GM18502 (cell line): Measurements from ENCODE around the gene SMTNL2.
"Not testable (repeated sequence)": the region's sequence is repeated elsewhere in the genome, so short reads cannot be mapped to it uniquely, and the experiment has no call there.

Experiments
- ATAC-seq: cut with Tn5 transposase; IDR thresholded peaks from one replicate; pipeline ENCODE4 v1.9.1; 2021; ENCODE audit warnings: mild to moderate bottlenecking; ENCODE audit not compliant: unreplicated experiment, poor library complexity

Gene SMTNL2

DNA sequence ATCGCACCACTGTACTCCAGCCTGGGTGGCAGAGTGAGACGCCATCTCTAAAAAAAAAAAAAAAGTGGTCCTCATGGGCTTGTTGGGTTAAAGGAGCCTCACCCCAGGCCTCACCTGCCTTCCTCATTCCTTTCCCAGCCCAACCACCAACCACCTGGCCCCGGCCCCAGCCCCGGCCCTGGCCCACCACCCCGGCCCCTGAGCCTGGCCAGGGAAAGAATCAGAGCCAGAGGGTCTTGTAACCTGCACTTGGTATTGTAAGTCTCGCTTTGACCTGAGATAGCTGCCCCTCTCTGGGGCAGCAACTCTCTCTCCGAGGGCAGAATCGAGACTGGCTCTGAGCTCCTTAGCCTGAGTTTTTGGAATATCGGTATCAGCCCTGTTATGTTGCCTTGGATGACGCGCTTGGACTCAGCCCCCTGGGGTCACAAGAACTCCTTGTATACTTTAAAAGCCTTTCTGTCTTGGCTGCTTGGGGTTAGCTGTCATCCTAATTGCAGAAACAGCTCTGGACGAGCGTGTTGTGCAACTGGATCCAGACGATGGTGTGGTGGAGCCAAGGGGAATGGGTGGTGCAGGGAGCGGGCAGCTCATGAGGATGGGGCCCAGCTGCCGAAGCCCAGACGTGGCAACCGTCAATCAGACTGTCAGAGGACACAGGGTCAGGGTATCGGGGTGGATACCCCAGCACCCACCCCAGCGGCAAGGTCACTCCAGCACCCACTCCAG, 14.6 kb downstream of the SMTNL2 start:
- no peak for ATAC-seq

DNA sequence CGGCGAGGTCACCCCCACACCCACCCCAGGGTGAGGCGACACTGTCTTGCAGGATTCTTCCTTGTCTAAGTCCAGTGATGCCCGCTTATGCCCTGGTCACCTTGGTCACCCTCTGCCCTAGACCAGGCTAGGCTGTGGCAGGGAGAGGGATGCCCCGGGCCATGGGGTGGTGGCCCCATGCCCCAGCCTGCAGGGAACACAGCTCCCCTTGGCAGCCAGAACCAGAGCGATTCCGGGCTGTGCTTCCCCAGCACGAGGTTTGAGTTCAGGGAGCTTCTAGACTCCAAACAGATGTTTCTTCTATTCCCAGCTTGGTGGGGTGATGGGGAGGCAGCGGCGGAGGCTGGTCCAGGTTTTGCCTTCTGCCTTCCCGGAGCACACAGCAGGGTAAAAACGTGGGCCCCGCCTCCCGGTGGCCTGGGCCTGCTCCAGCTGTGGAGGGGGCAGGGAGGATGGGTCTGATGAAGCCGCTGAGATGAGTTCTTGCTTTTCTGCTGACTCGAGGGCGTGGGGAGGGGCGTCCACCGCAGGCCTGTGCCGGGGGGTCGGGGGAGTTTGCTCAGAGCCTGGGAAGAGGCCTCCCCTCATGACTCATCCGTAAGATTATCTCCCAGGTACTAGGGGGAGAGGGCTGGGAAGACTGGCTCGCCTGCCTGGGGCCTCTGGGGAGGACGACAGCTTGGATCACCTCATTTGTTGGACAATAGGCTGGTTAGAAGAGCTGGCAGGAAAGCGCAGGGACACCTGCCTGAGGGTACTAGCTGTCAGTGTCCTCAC, 15.4 kb downstream of the SMTNL2 start:
- ATAC-seq, result no peak

DNA sequence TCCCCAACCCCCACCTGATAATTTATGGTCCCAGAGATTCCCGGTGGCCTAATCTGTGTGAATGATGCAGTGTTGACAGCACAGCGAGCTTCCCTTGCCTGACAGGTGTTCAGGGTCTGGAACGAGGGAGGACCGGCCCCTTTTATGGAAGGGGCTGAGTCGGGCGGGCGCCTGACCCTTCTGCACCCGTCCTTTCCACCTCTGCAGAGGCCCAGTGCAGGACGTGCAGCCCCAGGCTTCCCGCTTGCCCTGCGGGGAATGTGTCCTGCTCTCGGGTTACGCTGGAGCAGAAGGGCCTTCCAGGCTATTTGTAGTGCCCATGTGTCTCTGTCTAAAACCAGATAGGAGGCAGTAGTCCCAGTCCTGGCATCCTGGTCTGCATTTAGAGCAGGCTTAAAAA, 16.2 kb downstream of the SMTNL2 start:
- ATAC-seq, result no peak

DNA sequence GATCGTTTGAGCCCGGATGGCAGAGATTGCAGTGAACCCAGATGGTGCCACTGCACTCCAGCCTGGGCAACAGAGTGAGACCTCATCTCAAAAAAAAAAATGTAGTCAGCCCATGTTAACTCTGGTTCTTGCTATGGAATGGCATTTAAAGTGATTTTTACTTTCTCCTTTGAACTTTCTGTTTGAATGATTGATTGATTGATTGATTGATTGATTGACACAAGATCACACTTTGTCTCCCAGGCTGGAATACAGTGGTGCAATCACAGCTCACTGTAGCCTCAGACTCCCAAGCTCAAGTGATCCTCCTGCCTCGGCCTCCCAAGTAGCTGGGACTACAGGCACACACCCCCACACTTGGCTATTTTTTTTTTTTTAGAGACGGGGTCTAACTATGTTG, 17.0 kb downstream of the SMTNL2 start:
- no peak for ATAC-seq

DNA sequence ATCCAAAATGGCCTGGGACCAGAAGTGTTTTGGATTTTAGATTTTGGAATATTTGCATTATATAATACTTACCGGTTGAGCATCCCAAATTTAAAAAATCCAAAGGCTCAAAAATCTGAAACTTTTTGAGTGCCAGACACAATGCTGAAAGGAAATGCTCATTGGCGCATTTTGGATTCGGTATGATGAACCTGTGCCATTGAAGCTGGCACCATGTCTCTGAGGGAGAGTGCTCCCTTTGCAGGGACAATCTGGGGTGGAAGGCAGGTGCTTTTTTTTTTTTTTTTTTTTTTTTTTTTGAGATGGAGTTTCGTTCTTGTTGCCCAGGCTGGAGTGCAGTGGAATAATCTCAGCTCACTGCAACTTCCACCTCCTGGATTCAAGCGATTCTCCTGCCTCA, 17.7 kb downstream of the SMTNL2 start:
- no peak for ATAC-seq

DNA sequence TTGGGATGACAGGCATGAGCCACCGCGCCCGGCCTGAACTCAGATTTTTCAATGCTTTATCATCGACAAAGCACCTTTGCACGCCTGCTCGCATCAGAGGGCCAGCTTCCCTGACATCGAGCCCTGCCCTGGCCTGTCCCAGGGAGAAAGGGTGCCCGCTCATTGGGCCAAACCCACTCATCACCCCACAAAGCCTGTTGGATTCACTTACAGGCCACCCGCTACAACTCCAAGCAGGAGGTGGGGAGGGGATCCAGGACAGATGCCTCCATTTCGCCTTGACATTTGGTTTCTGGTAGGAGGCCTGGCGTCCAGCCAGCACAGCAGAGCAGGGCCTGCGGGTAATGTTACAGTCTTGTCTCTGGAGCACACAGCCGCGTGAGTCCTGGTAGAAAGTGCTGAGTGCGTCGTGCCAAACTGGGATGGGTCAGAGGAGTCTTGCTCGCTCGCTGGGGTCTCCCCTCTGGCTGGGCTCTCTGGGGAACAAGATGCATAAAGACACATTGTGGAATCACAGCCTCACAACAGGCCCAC, 19.8 kb downstream of the SMTNL2 start:
- ATAC-seq, result no peak

DNA sequence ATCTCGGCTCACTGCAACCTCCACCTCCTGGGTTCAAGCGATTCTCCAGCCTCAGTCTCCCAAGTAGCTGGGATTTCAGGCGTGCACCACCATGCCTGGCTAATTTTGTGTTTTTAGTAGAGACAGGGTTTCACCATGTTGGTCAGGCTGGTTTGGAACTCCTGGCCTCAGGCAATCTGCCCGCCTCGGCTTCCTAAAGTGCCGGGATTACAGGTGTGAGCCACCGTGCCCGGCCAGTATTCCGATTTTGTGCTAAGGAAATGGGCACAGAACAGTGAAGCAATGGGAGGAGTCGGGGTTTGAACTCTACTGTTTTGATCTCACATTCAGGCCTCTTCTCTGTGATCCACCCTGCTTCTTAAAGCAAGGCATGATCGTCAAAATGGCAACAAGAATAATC, 20.4 kb downstream of the SMTNL2 start:
- ATAC-seq, result not testable (repeated sequence)

DNA sequence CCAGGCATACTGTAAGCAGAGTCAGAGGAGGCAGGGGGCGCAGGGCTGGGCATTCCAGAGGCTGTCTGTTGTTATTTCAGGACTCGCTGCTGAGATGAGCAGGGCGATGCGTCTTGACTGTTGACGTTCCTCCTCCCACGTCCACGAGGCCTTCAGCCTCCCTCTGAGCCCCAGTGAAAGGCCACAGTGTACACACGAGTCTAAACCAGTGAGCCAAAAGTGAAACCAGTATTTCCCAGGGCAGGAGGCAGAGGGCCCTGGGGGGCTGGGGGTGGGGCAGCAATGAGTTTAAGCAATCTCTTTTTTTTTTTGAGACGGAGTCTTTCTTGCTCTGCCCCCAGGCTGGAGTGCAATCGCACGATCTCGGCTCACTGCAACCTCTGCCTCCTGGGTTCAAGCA, 21.5 kb downstream of the SMTNL2 start:
- no peak for ATAC-seq

DNA sequence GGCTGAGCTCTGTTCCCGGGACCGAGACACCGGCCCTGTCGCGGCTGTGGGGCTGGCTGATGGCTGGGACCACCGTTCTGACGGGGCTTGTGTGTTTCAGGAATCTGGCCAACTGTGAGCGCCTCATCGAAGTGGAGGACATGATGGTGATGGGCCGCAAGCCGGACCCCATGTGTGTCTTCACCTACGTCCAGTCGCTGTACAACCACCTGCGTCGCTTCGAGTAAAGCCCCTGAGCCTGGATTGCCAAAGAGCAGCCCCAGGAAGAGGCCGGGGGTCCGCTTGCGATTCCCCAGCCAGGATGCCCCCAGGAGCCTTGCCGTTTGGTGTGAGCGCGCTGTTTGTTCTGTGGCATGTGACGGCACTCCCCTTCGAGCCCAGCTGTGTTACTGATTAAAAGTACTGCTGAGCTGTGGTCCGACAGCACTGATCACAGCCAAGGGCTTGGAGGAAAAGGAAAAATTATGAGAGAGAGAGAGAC, 23.0 kb downstream of the SMTNL2 start:
- no peak for ATAC-seq

DNA sequence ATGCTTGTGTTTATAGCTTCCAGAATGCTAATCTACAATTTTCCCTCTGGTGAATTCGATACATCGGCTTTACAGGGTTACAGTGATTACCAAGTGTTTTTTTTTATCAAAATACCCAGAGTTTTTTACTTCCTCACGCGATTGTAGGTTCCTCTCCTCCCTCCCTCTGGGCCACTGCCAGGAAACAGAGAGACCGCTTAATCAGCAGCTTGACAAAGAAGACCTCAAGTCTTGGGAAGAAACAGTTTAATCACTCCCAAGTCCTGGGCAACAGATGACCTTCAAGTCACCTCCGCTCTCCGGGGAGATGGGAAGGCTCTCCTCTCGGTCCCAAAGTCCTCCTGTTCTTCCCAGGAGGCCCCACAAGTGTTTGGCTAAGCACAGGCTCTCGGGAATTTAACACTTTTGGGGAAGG, 23.5 kb downstream of the SMTNL2 start:
- no peak for ATAC-seq

DNA sequence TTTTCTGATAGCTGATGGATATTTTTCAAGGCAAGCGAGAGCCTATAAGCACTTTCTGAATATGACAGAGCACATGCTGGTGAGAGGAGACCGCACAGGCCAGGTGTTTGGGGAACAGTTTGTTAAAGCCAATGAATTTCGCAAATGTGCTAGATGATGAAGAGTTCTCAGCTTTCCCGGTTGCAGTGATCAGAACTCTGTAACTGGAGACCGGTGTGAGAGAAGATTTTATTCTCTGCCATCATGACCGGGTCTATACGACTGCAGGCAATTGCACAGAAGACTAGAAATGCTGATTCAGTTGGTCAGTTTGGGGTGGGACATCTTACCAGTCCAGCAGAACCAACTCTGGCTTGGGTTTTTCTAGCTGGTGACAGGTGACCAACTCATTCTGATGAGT, 25.4 kb downstream of the SMTNL2 start:
- no peak for ATAC-seq

DNA sequence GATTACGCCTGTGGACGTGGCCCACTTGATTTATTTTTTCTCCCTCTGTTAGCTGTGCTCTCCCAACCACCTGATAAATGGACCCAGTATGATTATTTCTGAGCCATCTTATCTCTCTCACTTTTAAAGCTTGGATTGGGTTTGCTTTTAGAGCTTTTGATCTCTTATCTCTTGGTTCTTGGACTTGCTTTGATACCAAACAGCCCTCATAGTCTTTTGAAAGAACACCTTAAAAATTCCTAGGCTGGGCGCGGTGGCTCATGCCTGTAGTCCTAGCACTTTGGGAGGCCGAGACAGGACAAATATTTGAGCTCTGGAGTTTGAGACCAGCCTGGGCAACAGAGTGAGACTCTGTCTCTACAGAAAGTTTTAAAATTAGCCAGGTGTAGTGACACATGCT, 25.8 kb downstream of the SMTNL2 start:
- ATAC-seq, result no peak

DNA sequence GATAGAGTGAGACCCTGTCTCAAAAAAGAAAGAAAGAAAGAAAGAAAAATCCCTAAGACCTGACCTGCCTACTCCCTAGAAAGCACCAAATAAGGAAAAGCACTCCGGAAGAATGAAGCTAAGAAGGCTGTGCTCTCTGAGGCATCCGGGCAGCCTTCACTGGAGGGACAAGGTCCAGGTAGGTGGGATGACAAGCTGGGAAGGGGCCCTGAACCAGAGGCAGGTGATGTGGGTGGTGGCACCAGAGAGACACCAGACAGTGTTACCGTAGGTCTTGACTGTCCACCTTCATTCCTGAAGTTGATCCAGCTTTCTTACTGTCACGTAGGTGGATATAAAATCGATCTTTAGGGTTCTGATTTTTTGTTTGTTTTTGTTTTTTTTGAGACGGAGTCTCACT, 26.3 kb downstream of the SMTNL2 start:
- no peak for ATAC-seq

DNA sequence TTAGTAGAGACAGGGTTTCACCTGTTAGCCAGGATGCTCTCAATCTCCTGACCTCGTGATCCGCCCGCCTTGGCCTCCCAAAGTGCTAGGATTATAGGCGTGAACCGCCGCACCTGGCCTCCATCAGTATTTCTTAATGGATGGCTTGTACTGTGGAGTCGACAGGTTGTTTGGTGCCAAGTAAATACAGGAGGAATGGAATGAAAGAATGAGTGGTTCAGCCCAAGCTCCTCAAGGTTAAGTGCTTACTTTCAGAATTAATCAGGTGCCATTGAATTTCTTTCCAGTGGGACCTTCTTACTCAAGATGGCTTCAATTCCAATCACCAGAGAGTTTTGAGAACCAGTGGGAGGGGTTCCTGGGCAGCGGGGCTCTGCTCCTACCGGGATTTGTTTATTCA, 32.1 kb downstream of the SMTNL2 start:
- ATAC-seq, result no peak

DNA sequence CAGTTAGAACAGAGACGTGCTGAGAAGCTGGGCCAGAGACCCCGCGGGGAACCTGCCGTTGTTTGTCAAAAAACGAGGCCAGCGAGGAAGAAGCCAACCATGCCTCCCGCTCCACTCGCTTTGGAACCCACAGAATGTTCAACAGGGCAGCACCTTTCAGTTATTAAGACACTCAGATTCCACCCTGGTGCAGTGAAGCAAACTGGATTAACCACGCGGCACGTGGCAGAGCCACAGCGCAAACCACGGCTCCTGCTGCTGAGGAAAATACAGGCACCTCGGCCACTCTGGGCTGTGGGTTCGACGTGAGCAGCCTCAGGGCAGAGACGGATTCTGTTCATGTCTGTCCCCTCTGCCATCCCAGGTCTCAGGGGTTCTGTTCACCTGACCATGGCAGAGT, 32.8 kb downstream of the SMTNL2 start:
- no peak for ATAC-seq

DNA sequence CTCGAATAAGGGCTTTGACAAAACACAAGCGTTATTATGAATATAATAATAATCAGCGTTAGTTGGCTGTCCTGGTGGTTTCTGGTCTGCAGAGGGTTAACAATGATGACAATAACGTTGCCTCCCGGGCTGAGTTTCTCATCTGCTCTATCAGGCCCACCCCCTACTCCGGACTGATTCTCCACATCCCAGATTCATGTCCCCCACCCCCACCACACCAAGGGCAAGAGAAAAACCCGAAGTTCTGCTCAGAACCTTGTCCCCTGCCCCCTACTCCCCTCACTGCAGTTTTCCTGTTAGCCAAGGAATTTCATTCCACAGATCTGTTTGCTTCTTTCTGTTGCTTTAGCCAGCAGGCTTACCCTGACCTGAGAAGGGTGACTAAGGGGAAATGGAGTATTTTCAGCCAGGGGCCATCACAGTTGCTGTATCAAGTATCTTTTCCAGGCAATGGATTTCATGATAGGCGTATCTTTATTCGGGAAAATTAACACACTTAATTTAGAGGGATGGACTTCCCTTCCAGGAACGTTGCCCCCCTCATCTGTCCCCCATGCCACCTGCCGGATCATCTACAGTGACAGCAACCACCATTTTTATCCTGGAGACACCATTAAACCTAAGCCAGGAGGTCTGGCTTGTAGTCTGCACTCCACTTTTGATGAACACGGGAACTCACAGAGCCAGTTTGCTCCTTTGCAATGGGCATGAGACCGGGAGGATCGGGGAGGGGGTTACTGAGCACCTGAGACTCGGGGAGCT, 33.4 kb downstream of the SMTNL2 start:
- no peak for ATAC-seq

DNA sequence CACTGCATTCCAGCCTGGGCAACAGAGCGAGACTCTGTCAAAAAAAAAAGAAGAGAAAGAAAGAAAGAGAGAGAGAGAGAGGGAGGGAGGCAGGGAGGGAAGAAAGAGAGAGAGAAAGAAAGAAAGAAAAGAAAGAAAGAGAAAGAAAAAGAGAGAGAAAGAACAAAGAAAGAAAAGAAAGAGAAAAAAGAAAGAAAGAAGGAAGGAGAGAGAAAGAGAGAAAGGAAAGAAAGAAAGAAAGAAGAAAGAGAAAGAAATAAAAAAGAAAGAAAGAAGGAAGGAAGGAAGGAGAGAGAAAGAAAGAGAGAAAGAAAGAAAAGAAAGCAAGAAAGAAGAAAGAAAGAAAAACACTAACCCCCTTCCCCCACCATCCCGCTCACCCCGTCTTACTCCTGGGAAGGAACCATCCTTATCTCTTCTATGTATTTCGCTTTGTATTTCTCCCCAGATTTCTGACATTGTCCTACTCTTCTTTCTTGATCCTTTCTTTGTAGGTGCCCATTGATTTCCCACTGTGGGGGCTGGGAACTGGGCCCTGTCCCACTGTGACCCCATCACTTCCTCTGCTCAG, 36.3 kb downstream of the SMTNL2 start:
- no peak for ATAC-seq

DNA sequence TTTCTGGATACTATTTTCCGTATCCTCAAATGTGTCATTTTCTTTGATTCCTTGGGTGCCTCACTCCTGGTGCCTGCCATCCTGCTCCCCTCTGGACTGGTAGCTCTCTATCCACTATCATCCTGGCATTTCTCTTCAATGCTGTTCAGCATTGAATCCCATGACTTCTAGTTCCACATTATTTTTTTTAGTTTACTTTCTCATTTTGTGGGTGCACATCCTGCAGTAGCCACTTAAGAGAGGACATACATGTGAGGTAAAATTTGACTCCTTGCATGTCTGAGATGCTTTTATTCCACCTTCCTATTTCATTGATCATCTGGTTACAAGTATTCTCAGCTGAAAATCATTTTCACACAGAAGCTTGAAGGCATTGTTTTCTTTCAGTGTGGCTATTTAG, 38.0 kb downstream of the SMTNL2 start:
- ATAC-seq, result no peak

DNA sequence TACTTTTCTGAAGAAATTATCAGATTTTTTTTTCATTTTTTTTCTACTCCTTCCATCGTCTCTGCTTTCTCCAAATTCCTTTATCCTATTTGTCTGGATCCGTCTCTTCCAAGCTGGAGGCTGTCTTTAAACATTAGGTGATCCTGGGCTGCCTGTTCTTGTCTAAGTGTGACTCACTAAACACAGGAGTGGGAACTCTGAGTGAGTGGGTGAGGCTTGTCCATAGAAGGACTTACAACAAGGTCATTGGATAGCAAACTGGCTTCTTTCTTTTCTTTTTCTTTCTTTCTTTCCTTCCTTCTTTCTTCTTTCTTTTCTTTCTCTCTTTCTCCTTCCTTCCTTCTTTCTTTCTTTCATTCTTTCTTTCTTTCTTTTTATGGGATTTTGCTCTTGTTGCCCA, 38.9 kb downstream of the SMTNL2 start:
- ATAC-seq, result no peak

DNA sequence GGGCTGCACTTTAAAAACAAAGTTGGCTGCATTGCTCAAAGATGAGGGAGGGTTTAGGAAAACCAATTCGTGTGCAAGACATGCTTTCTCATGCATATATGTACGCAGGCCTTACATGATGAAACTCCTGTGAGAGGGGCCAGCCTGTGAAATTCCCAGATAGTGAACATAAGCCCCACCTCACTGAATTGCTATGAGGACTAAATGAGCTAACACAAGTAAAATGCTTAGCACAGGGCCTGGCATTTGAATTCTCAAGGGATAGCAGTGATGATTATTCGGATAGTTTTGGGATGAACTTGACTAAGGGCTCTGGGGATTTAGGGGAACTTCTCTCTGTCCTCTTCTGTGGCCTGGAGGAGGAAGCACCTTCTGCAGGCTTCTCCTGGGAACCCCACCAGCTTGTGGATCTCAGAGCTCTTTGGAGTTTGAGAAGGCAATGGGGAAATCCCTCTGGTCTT, 40.2 kb downstream of the SMTNL2 start:
- ATAC-seq, result not testable (repeated sequence)
